ENCODE results near the gene TERT. TPM values are rescaled to one million over a fixed set of nuclear protein-coding genes. Genes with fewer than 3 reads are reported as not detected.

TERT gene
- total RNA-seq, 1 donor from 2014 or later: 2.9 TPM

DNA sequence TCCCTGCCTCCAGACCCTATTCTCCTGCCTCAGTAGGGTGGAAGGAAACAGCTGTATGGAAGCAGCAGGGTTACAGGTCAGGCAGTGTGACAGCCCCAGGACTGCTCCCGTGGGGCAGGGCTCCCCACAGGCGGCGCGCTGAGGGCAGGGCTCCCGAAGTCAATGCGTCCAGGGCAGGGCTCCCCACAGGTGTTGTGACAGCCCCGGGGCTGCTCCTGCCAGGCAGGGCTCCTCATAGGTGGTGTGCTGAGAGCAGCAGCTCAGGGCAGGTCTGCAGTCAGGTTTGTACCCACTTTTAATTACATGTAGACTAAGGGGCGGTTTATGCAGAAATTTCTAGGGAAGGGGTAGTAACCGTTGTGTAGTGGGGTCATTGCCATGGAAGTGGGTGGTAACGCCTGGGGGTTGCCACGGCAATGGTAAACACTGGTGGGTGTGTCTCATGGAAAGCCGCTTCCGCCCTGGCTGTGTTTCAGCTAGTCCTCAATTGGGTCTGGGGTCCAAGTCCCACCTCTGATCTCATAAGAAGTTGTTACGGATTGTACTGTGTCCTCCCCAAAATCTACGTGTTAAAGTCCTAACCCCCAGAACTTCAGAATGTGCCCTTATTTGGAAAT, 16.7 kb upstream of the TERT start:
- H3K27me3 Mint-ChIP-seq (ENCODE audit: unreplicated experiment): peaks cover 2% of the 10 kb centered on the region
- no peaks in the 10 kb centered on the region for H3K36me3 Mint-ChIP-seq (ENCODE audit: unreplicated experiment)

GRCh38 chr5:1310118-1310517, 15.2 kb upstream of the TERT start:
- no peaks in the 10 kb centered on the region for H3K4me1 Mint-ChIP-seq (ENCODE audit: low read depth, unreplicated experiment)
- no peaks in the 10 kb centered on the region for H3K36me3 Mint-ChIP-seq (ENCODE audit: unreplicated experiment)
- no peak overlapping the region for H3K4me3 Mint-ChIP-seq (ENCODE audit: unreplicated experiment)
- peaks cover 2% of the 10 kb centered on the region for H3K9me3 Mint-ChIP-seq (ENCODE audit: unreplicated experiment)
- DNase-seq: no peak
- H3K27me3 Mint-ChIP-seq (ENCODE audit: unreplicated experiment): no peaks in the 10 kb centered on the region
- no peak for TF ChIP-seq CTCF (IDR thresholded peaks at IDR 0.05; ENCODE audit: partially characterized antibody, unreplicated experiment)
- H3K27ac Mint-ChIP-seq (ENCODE audit: unreplicated experiment): no peak overlapping the region

More for the DNA sequence above, 16.7 kb upstream of the TERT start:
- no peak for TF ChIP-seq CTCF (IDR thresholded peaks at IDR 0.05; ENCODE audit: partially characterized antibody, unreplicated experiment)
- Mint-ChIP-seq H3K4me1 (ENCODE audit: low read depth, unreplicated experiment) (peaks cover 7% of the 10 kb centered on the region), H3K9me3 (ENCODE audit: unreplicated experiment) (peaks cover under 1% of the 10 kb centered on the region), H3K27ac (ENCODE audit: unreplicated experiment) (no peak overlapping the region), H3K4me3 (ENCODE audit: unreplicated experiment) (no peak overlapping the region)
- no peak for DNase-seq

- H3K4me3 Mint-ChIP-seq (ENCODE audit: unreplicated experiment): no peak overlapping the region
- H3K36me3 Mint-ChIP-seq (ENCODE audit: unreplicated experiment): peaks cover 18% of the 10 kb centered on the region
- peaks cover 6% of the 10 kb centered on the region for H3K9me3 Mint-ChIP-seq (ENCODE audit: unreplicated experiment)
- no peak for DNase-seq
- H3K4me1 Mint-ChIP-seq (ENCODE audit: low read depth, unreplicated experiment): no peaks in the 10 kb centered on the region
- H3K27me3 Mint-ChIP-seq (ENCODE audit: unreplicated experiment): peaks cover 2% of the 10 kb centered on the region
- no peak for TF ChIP-seq CTCF (IDR thresholded peaks at IDR 0.05; ENCODE audit: partially characterized antibody, unreplicated experiment)
- H3K27ac Mint-ChIP-seq (ENCODE audit: unreplicated experiment): no peak overlapping the region
Observed at GRCh38 chr5:1304033-1304432, 9.2 kb upstream of the TERT start.

- peaks cover 6% of the 10 kb centered on the region for H3K4me1 Mint-ChIP-seq (ENCODE audit: low read depth, unreplicated experiment)
- H3K9me3 Mint-ChIP-seq (ENCODE audit: unreplicated experiment): peaks cover 9% of the 10 kb centered on the region
- H3K27me3 Mint-ChIP-seq (ENCODE audit: unreplicated experiment): peaks cover 7% of the 10 kb centered on the region
- H3K36me3 Mint-ChIP-seq (ENCODE audit: unreplicated experiment): peaks cover 18% of the 10 kb centered on the region
- no peak overlapping the region for H3K4me3 Mint-ChIP-seq (ENCODE audit: unreplicated experiment)
- no peak for TF ChIP-seq CTCF (IDR thresholded peaks at IDR 0.05; ENCODE audit: partially characterized antibody, unreplicated experiment)
- no peak for DNase-seq
- no peak overlapping the region for H3K27ac Mint-ChIP-seq (ENCODE audit: unreplicated experiment)
Observed at GRCh38 chr5:1302258-1302657, 7.4 kb upstream of the TERT start.

- TF ChIP-seq CTCF (IDR thresholded peaks at IDR 0.05; ENCODE audit: partially characterized antibody, unreplicated experiment): no peak
- Mint-ChIP-seq H3K27ac (ENCODE audit: unreplicated experiment) (no peak overlapping the region), H3K4me1 (ENCODE audit: low read depth, unreplicated experiment) (peaks cover 17% of the 10 kb centered on the region), H3K4me3 (ENCODE audit: unreplicated experiment) (no peak overlapping the region), H3K9me3 (ENCODE audit: unreplicated experiment) (peaks cover 14% of the 10 kb centered on the region), H3K36me3 (ENCODE audit: unreplicated experiment) (peaks cover 18% of the 10 kb centered on the region), H3K27me3 (ENCODE audit: unreplicated experiment) (peaks cover 11% of the 10 kb centered on the region)
- DNase-seq: no peak
Observed at GRCh38 chr5:1300581-1301083, 5.8 kb upstream of the TERT start.

Data from glutamatergic neuron (in vitro differentiated cells).